ENCODE data around the gene BABAM1. TPM values are rescaled to one million over a fixed set of nuclear protein-coding genes. Genes with fewer than 3 reads are reported as not detected.

The BABAM1 gene
- total RNA-seq, 4 donors from 2014 or later, result 72.2 to 92.3 (median 82.5) TPM

GRCh38 chr19:17283504-17283996 lies 16.3 kb downstream of the BABAM1 start:
- intact Hi-C loops (cut with DNase I), result loop anchor here (2.0 kb wide), 1 partner anchor 217 kb away; no protein-coding TSS in a partner anchor
- Histone ChIP-seq H3K4me1 (peaks cover 14 to 20% (median 18%) of the 10 kb centered on the region in 4 donors), H3K4me3 (no peak overlapping the region), H3K27me3 (peaks cover 0 to 29% (median 12%) of the 10 kb centered on the region in 4 donors), H3K27ac (replicated peaks in 1 of 4) (no peak overlapping the region), H3K36me3 (peaks cover 4 to 15% (median 8%) of the 10 kb centered on the region in 4 donors), H3K9me3 (no peaks in the 10 kb centered on the region)
- WGBS, result 93% methylated on average over 6 of the region's 7 CpGs
- no peak for DNase-seq (ENCODE audit: extremely low spot score)
- TF ChIP-seq EP300 (IDR thresholded peaks at IDR 0.05) (no peak), POLR2AphosphoS5 (IDR thresholded peaks at IDR 0.05) (no peak), CTCF (IDR thresholded peaks at IDR 0.05) (no peak), POLR2A (IDR thresholded peaks at IDR 0.05; ENCODE audit: low read depth) (no peak)

GRCh38 chr19:17285415-17286135 lies 18.3 kb downstream of the BABAM1 start:
- 88% methylated on average over 18 of the region's 18 CpGs for WGBS
- H3K9me3 ChIP-seq, result no peaks in the 10 kb centered on the region
- H3K4me1 ChIP-seq, result peaks cover 14 to 30% (median 24%) of the 10 kb centered on the region in 4 donors
- DNase-seq (ENCODE audit: extremely low spot score), result no peak
- intact Hi-C loops (cut with DNase I), result no loop called here
- H3K27me3 ChIP-seq, result peaks cover 0 to 28% (median 12%) of the 10 kb centered on the region in 4 donors
- H3K36me3 ChIP-seq, result no peaks in the 10 kb centered on the region
- H3K27ac ChIP-seq (replicated peaks in 1 of 4), result no peak overlapping the region
- no peak for TF ChIP-seq EP300 (IDR thresholded peaks at IDR 0.05)
- no peak for TF ChIP-seq POLR2A (IDR thresholded peaks at IDR 0.05; ENCODE audit: low read depth)
- TF ChIP-seq CTCF (IDR thresholded peaks at IDR 0.05), result no peak
- no peak for TF ChIP-seq POLR2AphosphoS5 (IDR thresholded peaks at IDR 0.05)
- H3K4me3 ChIP-seq, result no peak overlapping the region

- Histone ChIP-seq H3K9me3 (no peaks in the 10 kb centered on the region), H3K4me3 (no peak overlapping the region), H3K4me1 (peaks cover 14 to 27% (median 23%) of the 10 kb centered on the region in 4 donors), H3K27ac (replicated peaks in 1 of 4) (no peak overlapping the region), H3K36me3 (no peaks in the 10 kb centered on the region), H3K27me3 (peaks cover 0 to 21% (median 12%) of the 10 kb centered on the region in 4 donors)
- TF ChIP-seq EP300 (IDR thresholded peaks at IDR 0.05) (no peak), POLR2A (IDR thresholded peaks at IDR 0.05; ENCODE audit: low read depth) (no peak), POLR2AphosphoS5 (IDR thresholded peaks at IDR 0.05) (no peak)
- DNase-seq (ENCODE audit: extremely low spot score), result no peak
- 91% methylated on average over 4 of the region's 11 CpGs for WGBS
- intact Hi-C loops (cut with DNase I), result no loop called here
Observed at GRCh38 chr19:17286263-17286662, 19.0 kb downstream of the BABAM1 start.

- TF ChIP-seq CTCF (IDR thresholded peaks at IDR 0.05), result no peak
- no peak for TF ChIP-seq EP300 (IDR thresholded peaks at IDR 0.05)
- no peak for TF ChIP-seq POLR2AphosphoS5 (IDR thresholded peaks at IDR 0.05)
- TF ChIP-seq POLR2A (IDR thresholded peaks at IDR 0.05; ENCODE audit: low read depth), result no peak
- DNase-seq (ENCODE audit: extremely low spot score), result no peak
- Histone ChIP-seq H3K27ac (replicated peaks in 1 of 4) (no peak overlapping the region), H3K9me3 (no peaks in the 10 kb centered on the region), H3K36me3 (no peaks in the 10 kb centered on the region), H3K4me3 (no peak overlapping the region), H3K4me1 (peaks cover 11 to 23% (median 18%) of the 10 kb centered on the region in 4 donors), H3K27me3 (peaks cover 0 to 16% (median 7%) of the 10 kb centered on the region in 4 donors)
- intact Hi-C loops (cut with DNase I), result no loop called here
- 91% methylated on average over 9 of the region's 9 CpGs for WGBS
Observed at GRCh38 chr19:17286752-17287151, 19.5 kb downstream of the BABAM1 start.

- H3K4me3 ChIP-seq, result peak overlapping the region in 1 of 4 donors; percentile 22
- peak; percentile 91 for DNase-seq (ENCODE audit: extremely low spot score)
- intact Hi-C loops (cut with DNase I), result no loop called here
- WGBS, result 13% methylated on average over 21 of the region's 22 CpGs
- no peaks in the 10 kb centered on the region for H3K9me3 ChIP-seq
- H3K27ac ChIP-seq (replicated peaks in 1 of 4), result no peak overlapping the region
- no peak for TF ChIP-seq EP300 (IDR thresholded peaks at IDR 0.05)
- TF ChIP-seq POLR2A (IDR thresholded peaks at IDR 0.05; ENCODE audit: low read depth), result no peak
- no peak for TF ChIP-seq POLR2AphosphoS5 (IDR thresholded peaks at IDR 0.05)
- no peak for TF ChIP-seq CTCF (IDR thresholded peaks at IDR 0.05)
- peaks cover 0 to 33% (median 21%) of the 10 kb centered on the region in 4 donors for H3K4me1 ChIP-seq
- H3K27me3 ChIP-seq, result no peaks in the 10 kb centered on the region
- H3K36me3 ChIP-seq, result peaks cover 0 to 8% (median 5%) of the 10 kb centered on the region in 4 donors
Observed at GRCh38 chr19:17289489-17289888, 22.2 kb downstream of the BABAM1 start.
